Right atrium auricular region (tissue), 2 donors: ENCODE measurements around the gene PDGFA. TPM values are rescaled to one million over a fixed set of nuclear protein-coding genes. Genes with fewer than 3 reads are reported as not detected.
A peak's percentile ranks its signal among the peaks of the same experiment; 100 is the strongest.

Source experiments
- DNase-seq: peaks from one replicate; pipeline ENCODE4 v3.0.0-alpha.2; 2019; ENCODE audit warnings: low spot score
- H3K27ac ChIP-seq, 2 donors: fragments of 200-600 bp; sonication (generic); 1 replicate in 1 of 2; 2 replicates in 1 of 2; pipeline ENCODE4 v1.5.1; 2016 to 2019
- H3K27me3 ChIP-seq, 2 donors: fragments of 200-600 bp; sonication (generic); one replicate each; pipeline versions ENCODE4 v1.5.1 to v1.6.0; 2017 to 2019
- H3K36me3 ChIP-seq: fragments of 200-600 bp; sonication (generic); one replicate; pipeline ENCODE4 v1.5.1; 2016
- H3K4me1 ChIP-seq, 2 donors: fragments of 200-600 bp; sonication (generic); one replicate each; pipeline versions ENCODE4 v1.5.1 to v1.6.0; 2017 to 2019
- H3K4me3 ChIP-seq, 2 donors: fragments of 200-600 bp; sonication (generic); 1 replicate in 1 of 2; 2 replicates in 1 of 2; pipeline ENCODE4 v1.5.1; 2017 to 2019; ENCODE audit warnings: mild to moderate bottlenecking in 1 of 2, moderate library complexity in 1 of 2
- H3K9me3 ChIP-seq, 2 donors: fragments of 200-600 bp; sonication (generic); one replicate each; pipeline ENCODE4 v1.5.1; 2019
- CTCF ChIP-seq, 2 donors: fragments of 200-600 bp; sonication (generic); IDR thresholded peaks; one replicate each; pipeline ENCODE4 v1.5.1; 2019; ENCODE audit warnings: antibody characterized with exemption in 2 of 2
- total RNA-seq, 2 donors: library from RNA; depleted of rRNA; stranded (reverse); fragments of >200 nt; gene quantifications; one replicate each; pipeline ENCODE4 v1.1.0, GENCODE V29; 2016

Gene PDGFA
- 10 to 100 TPM; 31.8 to 34.2 TPM for total RNA-seq

DNA sequence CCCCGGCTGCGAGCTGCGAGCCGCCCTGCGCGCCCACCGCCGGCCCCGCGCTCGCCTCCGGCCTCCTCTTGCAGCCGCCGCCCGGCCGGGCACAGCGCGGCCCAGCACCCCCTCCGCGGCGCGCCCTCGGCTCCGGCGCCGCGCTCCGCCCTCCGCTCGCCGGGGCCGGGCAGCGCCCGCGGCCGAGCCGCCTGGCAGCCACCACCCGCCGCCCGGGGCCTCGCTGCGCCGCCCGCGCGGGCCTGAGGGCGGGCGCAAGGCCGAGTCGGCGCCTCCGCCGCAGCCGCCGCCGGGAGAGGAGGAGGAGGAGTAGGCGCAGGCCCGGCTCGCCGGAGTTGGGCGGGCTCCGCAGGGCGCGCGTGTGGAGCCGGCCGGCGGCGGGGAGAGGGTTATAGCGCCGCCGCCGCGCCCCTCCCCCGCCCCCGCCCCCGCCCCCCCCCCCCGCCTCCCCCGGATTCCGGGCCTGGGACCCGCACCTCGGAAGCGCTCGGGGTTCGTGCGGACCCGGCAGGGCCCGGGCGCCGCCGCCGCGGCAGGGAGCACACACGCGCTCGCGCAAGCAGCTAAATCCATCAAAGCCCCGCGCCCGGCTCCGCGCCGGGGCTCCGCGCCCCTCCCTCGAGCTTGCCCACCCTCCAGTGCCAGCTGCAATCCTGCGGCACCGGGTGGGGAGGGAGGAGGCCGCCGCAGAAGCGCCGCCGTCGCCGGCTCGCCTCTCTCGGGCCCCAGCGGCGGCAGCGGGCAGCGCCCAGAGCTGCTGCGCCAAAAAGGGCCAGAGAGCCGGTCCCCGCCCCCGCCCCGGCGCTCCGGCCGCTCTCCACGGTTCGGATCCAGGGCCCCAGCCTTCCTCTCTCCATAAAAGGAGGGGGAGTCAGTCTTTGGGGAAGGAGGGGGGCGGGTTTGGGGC lies at the start of gene PDGFA:
PDGFA (minus strand) TSS at position 363 of the 907 bp plus-strand sequence. CDS start 845 bp downstream, outside the sequence.
- H3K36me3 ChIP-seq: no peaks in the 10 kb centered on the region
- peak in 1 of 2 donors; percentile 39 for TF ChIP-seq CTCF (IDR thresholded peaks at IDR 0.05)
- H3K4me1 ChIP-seq: peaks cover 0 to 73% of the 10 kb centered on the region in 2 donors
- H3K27me3 ChIP-seq: no peaks in the 10 kb centered on the region
- H3K4me3 ChIP-seq: peak within 1 kb of the TSS; percentile 65 to 85
- DNase-seq: no peak
- H3K9me3 ChIP-seq: no peaks in the 10 kb centered on the region
- H3K27ac ChIP-seq: peak within 1 kb of the TSS; percentile 94 to 96

DNA sequence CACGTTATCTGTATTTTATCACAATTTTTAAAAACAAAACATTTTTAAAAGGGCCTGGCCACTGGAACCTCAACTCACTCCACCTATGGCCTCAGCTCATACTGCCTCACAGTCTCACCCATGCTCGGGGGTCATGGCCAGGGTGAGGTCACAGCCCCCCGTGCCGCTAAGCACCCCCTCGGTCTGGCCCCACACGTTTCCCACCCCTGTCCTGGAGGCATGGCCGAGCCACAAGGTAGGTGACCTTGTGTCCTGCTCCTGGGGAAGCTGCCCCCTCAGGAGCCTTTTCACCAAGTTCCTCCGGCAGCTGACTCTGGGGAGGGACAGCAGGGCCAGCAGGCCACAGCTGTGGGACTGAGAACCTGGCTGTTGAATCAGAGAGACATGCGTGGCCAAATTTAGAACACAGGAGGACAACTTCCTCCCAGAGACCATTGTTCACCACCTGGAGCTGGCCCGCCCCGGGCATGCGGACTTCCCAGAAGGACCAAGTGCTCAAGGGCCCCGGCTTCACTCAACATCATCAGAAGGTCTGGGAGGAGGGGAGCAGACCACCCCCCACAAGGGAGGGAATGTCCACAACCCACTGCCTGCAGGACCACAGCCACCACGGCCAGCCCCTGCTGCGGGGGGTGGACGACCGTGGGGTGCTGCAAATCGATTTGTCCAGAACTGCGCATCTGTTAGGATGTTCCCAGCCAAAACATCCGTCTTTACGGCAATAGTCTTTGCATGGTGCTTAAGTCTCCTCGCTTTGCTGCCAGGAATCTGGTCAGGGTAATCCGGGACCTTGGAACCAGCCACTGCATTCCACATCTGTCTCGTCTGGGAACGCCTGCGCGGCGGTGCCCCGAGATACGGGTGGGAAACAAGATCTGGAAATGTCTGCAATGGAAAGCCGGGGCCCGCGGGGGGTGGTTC lies 48.6 kb upstream of the PDGFA start:
- DNase-seq: no peak
- H3K27ac ChIP-seq: peak overlapping the region; percentile 41 to 59
- no peaks in the 10 kb centered on the region for H3K27me3 ChIP-seq
- no peaks in the 10 kb centered on the region for H3K9me3 ChIP-seq
- TF ChIP-seq CTCF (IDR thresholded peaks at IDR 0.05): no peak
- H3K4me1 ChIP-seq: peaks cover 0 to 36% of the 10 kb centered on the region in 2 donors
- no peaks in the 10 kb centered on the region for H3K36me3 ChIP-seq
- H3K4me3 ChIP-seq: no peak overlapping the region

GRCh38 chr7:567305-567883 lies 47.7 kb upstream of the PDGFA start:
- Histone ChIP-seq H3K27me3 (no peaks in the 10 kb centered on the region), H3K27ac (no peak overlapping the region), H3K4me1 (peaks cover 0 to 36% of the 10 kb centered on the region in 2 donors), H3K4me3 (no peak overlapping the region), H3K36me3 (no peaks in the 10 kb centered on the region), H3K9me3 (no peaks in the 10 kb centered on the region)
- DNase-seq: no peak
- TF ChIP-seq CTCF (IDR thresholded peaks at IDR 0.05): no peak

DNA sequence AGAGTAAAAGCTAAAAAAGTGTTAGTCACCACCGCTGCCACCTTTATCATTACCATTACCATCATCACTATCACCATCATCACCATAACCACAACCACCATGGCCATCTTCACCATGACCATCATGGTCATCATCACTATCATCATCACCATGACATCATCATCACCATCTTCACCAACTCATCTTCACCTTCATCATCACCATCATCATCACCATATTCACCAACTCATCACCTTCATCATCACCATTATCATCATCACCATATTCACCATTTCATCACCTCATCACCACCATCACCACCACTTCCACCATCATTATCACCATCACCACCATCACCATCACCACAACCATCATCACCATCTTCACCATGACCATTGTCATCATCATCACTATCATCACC lies 46.5 kb upstream of the PDGFA start:
- no peaks in the 10 kb centered on the region for H3K36me3 ChIP-seq
- peaks cover 0 to 36% of the 10 kb centered on the region in 2 donors for H3K4me1 ChIP-seq
- no peaks in the 10 kb centered on the region for H3K9me3 ChIP-seq
- H3K4me3 ChIP-seq: no peak overlapping the region
- no peak for TF ChIP-seq CTCF (IDR thresholded peaks at IDR 0.05)
- H3K27me3 ChIP-seq: no peaks in the 10 kb centered on the region
- H3K27ac ChIP-seq: peak overlapping the region in 1 of 2 donors; percentile 40
- DNase-seq: no peak

- no peak for DNase-seq
- peak overlapping the region; percentile 40 to 64 for H3K27ac ChIP-seq
- H3K9me3 ChIP-seq: no peaks in the 10 kb centered on the region
- H3K4me3 ChIP-seq: no peak overlapping the region
- H3K27me3 ChIP-seq: no peaks in the 10 kb centered on the region
- no peak for TF ChIP-seq CTCF (IDR thresholded peaks at IDR 0.05)
- peaks cover 0 to 33% of the 10 kb centered on the region in 2 donors for H3K4me1 ChIP-seq
- no peaks in the 10 kb centered on the region for H3K36me3 ChIP-seq
Observed at GRCh38 chr7:564176-564865, 44.7 kb upstream of the PDGFA start.
